ENCODE results near the gene SNX20. TPM values are rescaled to one million over a fixed set of nuclear protein-coding genes. Genes with fewer than 3 reads are reported as not detected.

SNX20 gene
- total RNA-seq, 1 experiment from 2014 or later, result not detected

- no peak for TF ChIP-seq CTCF (conservative IDR thresholded peaks at IDR 0.05)
- WGBS (ENCODE audit: extremely low coverage, insufficient read length, low lambda C conversion rate), result no CpG with 5 or more reads among the region's 19 CpGs
- Histone ChIP-seq H3K23me2 (ENCODE audit: insufficient read length, low read depth, low read length, poor library complexity, severe bottlenecking) (no peaks in the 10 kb centered on the region), H2AFZ (ENCODE audit: low read length) (no peak overlapping the region), H4K20me1 (ENCODE audit: control insufficient read depth, insufficient read depth, insufficient read length) (no peaks in the 10 kb centered on the region), H3K4me1 (ENCODE audit: insufficient read depth, low read length) (no peaks in the 10 kb centered on the region), H4K91ac (ENCODE audit: insufficient read length, low read depth, low read length) (no peak overlapping the region), H3K9me3 (ENCODE audit: control insufficient read depth, low read depth, low read length) (peaks cover 5% of the 10 kb centered on the region), H3T11ph (ENCODE audit: low read length) (no peak overlapping the region), H3K27ac (ENCODE audit: insufficient read length, low read depth, low read length) (no peak overlapping the region), H2BK5ac (ENCODE audit: insufficient read length, low read length) (no peak overlapping the region), H3K79me1 (ENCODE audit: insufficient read depth, low read depth, low read length, poor library complexity, severe bottlenecking) (no peaks in the 10 kb centered on the region), H3K18ac (ENCODE audit: insufficient read length, low read depth, low read length) (no peak overlapping the region), H3K79me2 (ENCODE audit: insufficient read depth, low read length) (no peaks in the 10 kb centered on the region), H2AK5ac (ENCODE audit: insufficient read length, low read length) (no peak overlapping the region), H2BK15ac (ENCODE audit: low read depth, low read length) (no peak overlapping the region), H2BK120ac (ENCODE audit: low read depth, low read length, poor library complexity, severe bottlenecking) (no peak overlapping the region), H3K27me3 (ENCODE audit: insufficient read depth, low read length) (peaks cover under 1% of the 10 kb centered on the region; the same call in 1 of the 2 replicates), H3K4ac (ENCODE audit: low read depth, low read length) (no peak overlapping the region), H3K9ac (ENCODE audit: extremely low read depth, insufficient read length, low read length) (no peak overlapping the region), H4K5ac (ENCODE audit: insufficient read length, low read depth, low read length) (no peak overlapping the region), H4K8ac (replicated peaks; ENCODE audit: insufficient read length, low read depth, low read length) (no peak overlapping the region), H3K14ac (ENCODE audit: insufficient read depth, low read length) (no peak overlapping the region), H2BK20ac (ENCODE audit: low read depth, low read length, poor library complexity, severe bottlenecking) (no peak overlapping the region), H3K56ac (ENCODE audit: insufficient read length, low read depth, low read length) (no peak overlapping the region), H2BK12ac (ENCODE audit: insufficient read length, low read depth, low read length) (no peak overlapping the region), H3K23ac (ENCODE audit: insufficient read length, low read depth, low read length) (no peak overlapping the region), H3K4me2 (ENCODE audit: insufficient read depth, insufficient read length, low read length) (no peak overlapping the region)
- no peak overlapping the region for H3K27ac Mint-ChIP-seq
- peaks cover 10% of the 10 kb centered on the region in 2 experiments for H3K9me3 Mint-ChIP-seq
- H3K4me1 Mint-ChIP-seq, result peaks cover 4 to 7% of the 10 kb centered on the region in 2 experiments; a peak in 3 of 4 replicates
- H3K4me3 Mint-ChIP-seq, result no peak overlapping the region
- H3K36me3 Mint-ChIP-seq (ENCODE audit: insufficient read depth in 1 of 3, low read depth in 3 of 3), result peaks cover 3 to 9% (median 8%) of the 10 kb centered on the region in 3 experiments; a peak in 5 of 7 replicates
- H3K27me3 Mint-ChIP-seq (ENCODE audit: low read depth), result peaks cover 20% of the 10 kb centered on the region
- DNase-seq, result no peak
These were observed 18.4 kb upstream of the SNX20 start for GRCh38 chr16:50699326-50700159.

Measured in H9 (cell line).